ENCODE results near the gene SORL1. TPM values are rescaled to one million over a fixed set of nuclear protein-coding genes. Genes with fewer than 3 reads are reported as not detected.

The SORL1 gene
- total RNA-seq, 2 experiments from 2014 or later = 66.8 to 67.2 TPM

DNA sequence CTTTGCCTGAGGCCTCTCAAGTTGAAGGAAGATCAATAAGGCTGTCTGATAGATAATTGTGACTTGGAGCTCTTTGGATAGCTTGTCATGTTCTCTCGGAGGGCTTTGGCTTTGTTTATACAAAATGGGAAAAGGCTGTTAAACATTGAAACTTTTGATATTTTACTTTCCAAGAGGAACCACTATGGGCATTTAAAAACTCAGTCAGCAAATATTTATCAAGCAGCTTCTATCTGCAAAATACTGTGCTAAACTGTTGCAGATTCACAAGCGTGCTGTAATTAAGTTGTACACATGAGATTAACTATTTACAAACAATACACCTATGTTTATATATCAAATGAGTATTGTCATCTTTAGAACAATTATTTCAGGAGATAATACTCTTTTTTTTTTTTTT lies 34.5 kb upstream of the SORL1 start:
- no peak for DNase-seq
- Mint-ChIP-seq H3K4me3 (no peak overlapping the region), H3K27ac (peak overlapping the region; percentile 62), H3K4me1 (ENCODE audit: low read depth) (peaks cover 64% of the 10 kb centered on the region), H3K36me3 (ENCODE audit: low read depth) (no peaks in the 10 kb centered on the region), H3K9me3 (no peaks in the 10 kb centered on the region), H3K27me3 (ENCODE audit: low read depth) (no peaks in the 10 kb centered on the region)
- CTCF ChIA-PET = interaction anchor here (0.9 kb wide), 1 partner anchor 23 kb away, joined by 6 read pairs; no protein-coding TSS in a partner anchor
- intact Hi-C loops (cut with micrococcal nuclease) = no loop called here

DNA sequence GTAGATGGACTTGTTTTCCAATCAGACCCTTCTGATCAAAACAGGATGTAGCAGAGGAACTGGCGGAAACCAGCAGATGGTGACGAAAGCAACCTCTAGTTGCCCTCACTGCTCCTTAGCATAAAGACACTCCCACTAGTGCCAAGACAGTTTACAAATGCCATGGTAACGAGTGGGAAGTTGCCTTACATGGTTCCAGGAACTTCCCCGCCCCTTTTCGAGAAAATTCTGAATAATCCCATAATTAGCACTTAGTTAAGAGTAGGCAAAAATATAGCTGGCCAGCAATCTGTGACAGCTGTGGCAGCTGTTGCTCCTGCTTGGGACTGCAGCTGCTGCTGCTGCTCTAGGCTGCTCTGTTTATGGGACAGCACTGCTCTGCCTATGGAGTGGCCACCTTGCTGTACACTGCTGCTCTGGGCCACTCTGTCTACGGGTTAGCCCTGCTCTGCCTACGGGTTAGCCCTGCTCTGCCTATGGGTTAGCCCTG lies 33.4 kb upstream of the SORL1 start:
- H3K27me3 Mint-ChIP-seq (ENCODE audit: low read depth) = no peaks in the 10 kb centered on the region
- peak; percentile 68 for DNase-seq
- H3K27ac Mint-ChIP-seq = no peak overlapping the region
- H3K9me3 Mint-ChIP-seq = no peaks in the 10 kb centered on the region
- H3K4me3 Mint-ChIP-seq = no peak overlapping the region
- intact Hi-C loops (cut with micrococcal nuclease) = no loop called here
- CTCF ChIA-PET = interaction anchor here (0.7 to 1.0 kb wide), 2 partner anchors 10 to 160 kb away, joined by 3 read pairs; no protein-coding TSS in a partner anchor
- no peaks in the 10 kb centered on the region for H3K36me3 Mint-ChIP-seq (ENCODE audit: low read depth)
- peaks cover 68% of the 10 kb centered on the region for H3K4me1 Mint-ChIP-seq (ENCODE audit: low read depth)

- no peak for DNase-seq
- Mint-ChIP-seq H3K27ac (no peak overlapping the region), H3K9me3 (peaks cover 2% of the 10 kb centered on the region), H3K4me1 (ENCODE audit: low read depth) (peaks cover 74% of the 10 kb centered on the region), H3K36me3 (ENCODE audit: low read depth) (no peaks in the 10 kb centered on the region), H3K27me3 (ENCODE audit: low read depth) (no peaks in the 10 kb centered on the region), H3K4me3 (no peak overlapping the region)
- intact Hi-C loops (cut with micrococcal nuclease) = loop anchor here (1.0 to 10.0 kb wide), 2 partner anchors 99 to 435 kb away; no protein-coding TSS in a partner anchor
- CTCF ChIA-PET = interaction anchor here (0.7 to 1.0 kb wide), 2 partner anchors 61 to 122 kb away, joined by 3 to 7 read pairs; no protein-coding TSS in a partner anchor
These were observed 32.3 kb upstream of the SORL1 start for GRCh38 chr11:121419836-121420235.

DNA sequence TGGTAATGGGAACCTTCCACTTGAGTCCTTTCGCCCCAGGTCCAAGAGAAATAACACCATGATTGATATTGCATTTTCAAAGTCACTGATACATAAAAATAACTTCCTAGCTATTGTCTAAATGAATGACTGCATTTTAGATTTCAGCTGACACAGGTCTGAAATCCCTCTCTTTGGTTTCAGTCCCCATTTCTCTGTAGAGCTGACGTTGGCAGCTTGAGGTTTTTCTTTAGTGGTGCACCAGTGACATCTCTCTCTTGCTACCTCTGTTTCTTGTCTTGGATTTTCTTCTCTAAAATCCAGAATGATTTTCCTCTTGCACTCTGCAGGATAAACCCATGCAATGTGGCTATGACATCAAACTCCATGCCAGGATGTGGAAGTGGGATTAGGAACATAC lies 31.7 kb upstream of the SORL1 start:
- Mint-ChIP-seq H3K4me1 (ENCODE audit: low read depth) (peaks cover 74% of the 10 kb centered on the region), H3K27me3 (ENCODE audit: low read depth) (no peaks in the 10 kb centered on the region), H3K9me3 (peaks cover 6% of the 10 kb centered on the region), H3K4me3 (no peak overlapping the region), H3K27ac (peak overlapping the region; percentile 19), H3K36me3 (ENCODE audit: low read depth) (no peaks in the 10 kb centered on the region)
- CTCF ChIA-PET = interaction anchor here (1.0 kb wide), 1 partner anchor 60 kb away, joined by 7 read pairs; no protein-coding TSS in a partner anchor
- intact Hi-C loops (cut with micrococcal nuclease) = loop anchor here (1.0 to 10.0 kb wide), 2 partner anchors 99 to 436 kb away; no protein-coding TSS in a partner anchor
- DNase-seq = peak; percentile 37

DNA sequence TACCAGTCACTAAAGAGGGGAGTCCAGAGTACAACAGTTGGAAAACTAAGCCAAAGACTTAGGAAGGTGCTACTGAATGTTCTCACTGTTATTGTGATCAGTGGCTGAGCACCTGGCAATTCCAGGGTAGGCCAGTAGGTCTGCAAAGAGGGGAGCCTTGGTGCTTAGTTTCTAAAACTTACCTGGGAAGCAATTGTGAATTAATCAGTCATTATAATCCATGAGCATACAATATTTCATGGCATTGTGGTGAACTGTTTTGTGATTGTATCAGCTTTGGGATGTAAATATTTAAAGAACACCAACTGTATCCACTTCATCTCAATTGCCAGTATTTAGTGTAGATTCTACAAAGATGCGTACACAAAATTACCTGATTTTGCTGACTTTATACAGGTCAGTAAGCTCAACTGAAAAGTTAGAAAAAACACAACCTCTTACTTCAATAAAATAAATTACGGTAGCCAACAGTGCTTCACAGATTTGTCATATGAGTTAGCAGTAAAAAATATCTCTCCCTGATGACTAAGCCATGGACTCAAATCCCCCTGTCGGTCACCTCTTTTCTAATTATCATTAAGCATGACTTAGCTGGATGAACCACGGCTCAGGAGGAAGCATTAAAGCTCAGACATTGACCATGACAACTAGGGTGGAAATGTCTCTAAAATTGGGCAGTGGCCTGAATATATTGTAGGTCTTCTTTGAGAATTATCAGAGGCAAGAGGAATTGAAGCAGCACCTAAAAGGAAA lies 30.8 kb upstream of the SORL1 start:
- Mint-ChIP-seq H3K4me1 (ENCODE audit: low read depth) (peaks cover 71% of the 10 kb centered on the region), H3K27me3 (ENCODE audit: low read depth) (no peaks in the 10 kb centered on the region), H3K9me3 (peaks cover 6% of the 10 kb centered on the region), H3K36me3 (ENCODE audit: low read depth) (no peaks in the 10 kb centered on the region), H3K4me3 (no peak overlapping the region), H3K27ac (no peak overlapping the region)
- intact Hi-C loops (cut with micrococcal nuclease) = loop anchor here (10.0 kb wide), 1 partner anchor 437 kb away; no protein-coding TSS in a partner anchor
- CTCF ChIA-PET = interaction anchor here (0.8 to 0.9 kb wide), 3 partner anchors 10 to 63 kb away, joined by 3 read pairs; no protein-coding TSS in a partner anchor
- DNase-seq = no peak

DNA sequence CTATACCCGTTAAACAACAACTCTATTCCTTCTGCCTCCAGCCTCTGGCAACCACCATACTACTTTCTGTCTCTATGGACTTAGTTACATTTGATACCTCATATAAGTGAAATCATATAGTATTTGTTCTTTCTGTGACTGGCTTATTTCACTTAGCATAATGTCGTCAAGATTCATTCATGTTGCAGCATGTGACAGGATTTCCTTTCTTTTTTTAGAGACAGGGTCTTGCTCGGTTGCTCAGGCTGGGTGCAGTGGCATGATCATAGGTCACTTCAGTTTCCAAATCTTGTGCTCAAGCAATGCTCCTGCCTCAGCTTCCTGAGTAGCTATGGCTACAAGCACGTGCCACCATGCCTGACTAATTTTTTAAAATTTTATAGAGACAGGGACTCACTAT lies 29.4 kb upstream of the SORL1 start:
- Mint-ChIP-seq H3K27ac (peak overlapping the region; percentile 30), H3K27me3 (ENCODE audit: low read depth) (no peaks in the 10 kb centered on the region), H3K9me3 (peaks cover 6% of the 10 kb centered on the region), H3K36me3 (ENCODE audit: low read depth) (no peaks in the 10 kb centered on the region), H3K4me3 (peak overlapping the region; percentile 27), H3K4me1 (ENCODE audit: low read depth) (peaks cover 64% of the 10 kb centered on the region)
- intact Hi-C loops (cut with micrococcal nuclease) = loop anchor here (10.0 kb wide), 1 partner anchor 438 kb away; no protein-coding TSS in a partner anchor
- peak; percentile 31 for DNase-seq
- CTCF ChIA-PET = interaction anchor here (0.6 kb wide), 1 partner anchor 12 kb away, joined by 3 read pairs; no protein-coding TSS in a partner anchor

DNA sequence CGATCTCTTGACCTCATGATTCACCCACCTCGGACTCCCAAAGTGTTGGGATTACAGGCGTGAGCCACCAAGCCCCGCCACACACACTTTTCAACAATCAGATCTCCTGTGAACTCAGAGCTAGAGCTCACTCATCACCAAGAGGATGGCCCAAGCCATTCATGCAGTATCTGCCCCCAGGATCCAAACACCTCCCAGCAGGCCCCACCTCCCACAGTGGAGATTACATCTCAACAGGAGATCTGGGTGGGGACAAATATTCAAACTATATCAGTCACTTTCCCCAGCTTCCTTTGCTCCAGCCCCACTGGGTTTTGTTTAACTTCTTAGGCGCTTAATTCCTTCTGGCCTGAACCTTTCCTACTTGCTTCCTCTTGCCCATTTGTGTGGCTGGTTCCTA lies 26.3 kb upstream of the SORL1 start:
- CTCF ChIA-PET = interaction anchor here (1.1 kb wide), 1 partner anchor 24 kb away, joined by 6 read pairs; no protein-coding TSS in a partner anchor
- Mint-ChIP-seq H3K36me3 (ENCODE audit: low read depth) (no peaks in the 10 kb centered on the region), H3K27me3 (ENCODE audit: low read depth) (no peaks in the 10 kb centered on the region), H3K9me3 (peaks cover 6% of the 10 kb centered on the region), H3K4me1 (ENCODE audit: low read depth) (peaks cover 40% of the 10 kb centered on the region), H3K27ac (no peak overlapping the region), H3K4me3 (no peak overlapping the region)
- no peak for DNase-seq
- intact Hi-C loops (cut with micrococcal nuclease) = loop anchor here (10.0 kb wide), 1 partner anchor 441 kb away; no protein-coding TSS in a partner anchor

DNA sequence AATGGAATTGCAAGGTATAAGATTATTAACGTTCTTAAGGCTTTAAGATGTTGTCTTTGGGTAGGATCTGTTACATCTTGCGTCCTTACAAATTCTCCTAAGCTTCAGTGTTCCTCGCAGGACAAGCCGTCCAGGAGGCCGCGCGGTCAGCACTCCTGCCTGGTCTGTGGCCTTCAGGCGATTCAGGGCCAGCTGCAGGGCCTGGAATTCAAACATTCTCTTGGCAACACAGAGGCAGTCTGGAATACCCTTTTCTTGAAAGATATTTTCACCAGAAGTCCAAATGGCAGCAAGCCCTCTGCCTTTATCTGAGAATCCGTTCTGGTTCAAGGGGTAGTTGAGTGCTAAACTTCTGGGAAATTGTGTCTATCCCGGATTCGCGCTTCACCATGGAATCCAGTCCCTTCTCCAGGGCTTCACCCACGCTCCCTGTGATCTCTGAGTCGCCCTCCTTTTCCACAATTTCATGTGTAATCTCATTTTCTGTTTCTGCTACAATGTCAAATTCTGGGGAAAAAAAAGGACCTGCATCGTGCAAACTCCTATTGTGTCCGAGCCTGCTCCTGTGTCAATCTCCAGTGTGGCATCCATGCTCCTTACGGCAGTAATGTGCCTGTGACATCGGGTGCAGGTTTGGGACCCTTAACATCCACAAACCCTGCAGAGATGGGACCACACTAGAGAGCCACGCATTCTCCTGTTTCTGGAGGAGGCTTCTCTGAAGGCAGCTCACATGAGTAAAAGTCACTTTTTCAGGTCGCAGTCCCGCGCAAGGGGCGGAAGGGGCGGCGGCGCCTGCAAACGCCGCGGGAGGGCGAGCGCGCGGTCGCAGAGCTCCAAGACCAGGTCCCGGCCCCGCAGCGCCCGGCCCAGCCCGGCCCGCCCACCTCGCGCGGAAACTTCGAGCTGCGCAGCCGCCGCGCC lies 25.4 kb upstream of the SORL1 start:
- intact Hi-C loops (cut with micrococcal nuclease) = loop anchor here (1.0 to 10.0 kb wide), 2 partner anchors 38 to 442 kb away; no protein-coding TSS in a partner anchor
- DNase-seq = peak; percentile 69
- H3K27me3 Mint-ChIP-seq (ENCODE audit: low read depth) = no peaks in the 10 kb centered on the region
- CTCF ChIA-PET = interaction anchor here (0.9 to 1.3 kb wide), 5 partner anchors 11 to 135 kb away, joined by 3 to 6 read pairs (median 3); no protein-coding TSS in a partner anchor
- H3K36me3 Mint-ChIP-seq (ENCODE audit: low read depth) = no peaks in the 10 kb centered on the region
- H3K9me3 Mint-ChIP-seq = peaks cover 6% of the 10 kb centered on the region
- no peak overlapping the region for H3K27ac Mint-ChIP-seq
- H3K4me3 Mint-ChIP-seq = peak overlapping the region; percentile 63
- H3K4me1 Mint-ChIP-seq (ENCODE audit: low read depth) = peaks cover 37% of the 10 kb centered on the region

GRCh38 chr11:121427400-121427744 lies 24.7 kb upstream of the SORL1 start:
- CTCF ChIA-PET = interaction anchor here (0.8 to 1.3 kb wide), 5 partner anchors 12 to 136 kb away, joined by 3 read pairs; no protein-coding TSS in a partner anchor
- Mint-ChIP-seq H3K27ac (no peak overlapping the region), H3K27me3 (ENCODE audit: low read depth) (no peaks in the 10 kb centered on the region), H3K4me1 (ENCODE audit: low read depth) (peaks cover 38% of the 10 kb centered on the region), H3K4me3 (peak overlapping the region; percentile 63), H3K9me3 (peaks cover 6% of the 10 kb centered on the region), H3K36me3 (ENCODE audit: low read depth) (no peaks in the 10 kb centered on the region)
- intact Hi-C loops (cut with micrococcal nuclease) = loop anchor here (1.0 to 10.0 kb wide), 2 partner anchors 37 to 443 kb away; no protein-coding TSS in a partner anchor
- DNase-seq = no peak

- H3K27me3 Mint-ChIP-seq (ENCODE audit: low read depth) = no peaks in the 10 kb centered on the region
- intact Hi-C loops (cut with micrococcal nuclease) = loop anchor here (10.0 kb wide), 1 partner anchor 445 kb away; no protein-coding TSS in a partner anchor
- H3K36me3 Mint-ChIP-seq (ENCODE audit: low read depth) = no peaks in the 10 kb centered on the region
- no peak overlapping the region for H3K27ac Mint-ChIP-seq
- H3K4me3 Mint-ChIP-seq = no peak overlapping the region
- H3K4me1 Mint-ChIP-seq (ENCODE audit: low read depth) = peaks cover 25% of the 10 kb centered on the region
- H3K9me3 Mint-ChIP-seq = peaks cover 4% of the 10 kb centered on the region
- DNase-seq = no peak
- CTCF ChIA-PET = no interaction called here
These were observed 22.6 kb upstream of the SORL1 start for GRCh38 chr11:121429556-121429955.

GRCh38 chr11:121431820-121432526 lies 20.1 kb upstream of the SORL1 start:
- H3K4me3 Mint-ChIP-seq = no peak overlapping the region

More at GRCh38 chr11:121431820-121432526, 20.1 kb upstream of the SORL1 start:
- CTCF ChIA-PET = interaction anchor here (0.6 to 1.9 kb wide), 9 partner anchors 10 to 159 kb away, joined by 3 to 9 read pairs (median 4); no protein-coding TSS in a partner anchor
- Mint-ChIP-seq H3K9me3 (no peaks in the 10 kb centered on the region), H3K36me3 (ENCODE audit: low read depth) (no peaks in the 10 kb centered on the region), H3K27me3 (ENCODE audit: low read depth) (no peaks in the 10 kb centered on the region), H3K27ac (no peak overlapping the region), H3K4me1 (ENCODE audit: low read depth) (peaks cover 45% of the 10 kb centered on the region)
- intact Hi-C loops (cut with micrococcal nuclease) = loop anchor here (1.0 to 5.0 kb wide), 5 partner anchors 16 to 220 kb away; no protein-coding TSS in a partner anchor
- DNase-seq = no peak
